ENCODE results near the gene IQCH.

IQCH gene

DNA sequence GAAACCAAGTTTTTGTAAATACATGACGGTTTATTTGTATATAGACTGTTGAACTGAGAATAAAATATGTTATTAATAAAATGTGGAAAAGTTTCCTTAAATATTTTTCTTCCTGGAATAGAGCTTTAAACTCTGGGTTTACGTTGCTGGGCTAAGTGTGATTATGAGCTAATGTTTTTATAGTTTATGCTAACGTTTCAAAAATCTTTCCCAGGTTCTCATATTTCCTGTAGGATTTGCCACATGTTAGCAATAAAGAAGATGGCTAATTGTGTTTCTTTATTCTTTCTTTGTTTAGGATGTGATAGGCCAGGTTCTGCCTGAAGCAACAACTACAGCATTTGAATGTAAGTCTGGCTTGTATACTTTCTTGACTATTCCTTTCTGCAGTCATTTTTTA is 295.1 kb downstream of the IQCH start:
- no peak for TF ChIP-seq ZFX (IDR thresholded peaks at IDR 0.05)
- TF ChIP-seq, protein P1, sequence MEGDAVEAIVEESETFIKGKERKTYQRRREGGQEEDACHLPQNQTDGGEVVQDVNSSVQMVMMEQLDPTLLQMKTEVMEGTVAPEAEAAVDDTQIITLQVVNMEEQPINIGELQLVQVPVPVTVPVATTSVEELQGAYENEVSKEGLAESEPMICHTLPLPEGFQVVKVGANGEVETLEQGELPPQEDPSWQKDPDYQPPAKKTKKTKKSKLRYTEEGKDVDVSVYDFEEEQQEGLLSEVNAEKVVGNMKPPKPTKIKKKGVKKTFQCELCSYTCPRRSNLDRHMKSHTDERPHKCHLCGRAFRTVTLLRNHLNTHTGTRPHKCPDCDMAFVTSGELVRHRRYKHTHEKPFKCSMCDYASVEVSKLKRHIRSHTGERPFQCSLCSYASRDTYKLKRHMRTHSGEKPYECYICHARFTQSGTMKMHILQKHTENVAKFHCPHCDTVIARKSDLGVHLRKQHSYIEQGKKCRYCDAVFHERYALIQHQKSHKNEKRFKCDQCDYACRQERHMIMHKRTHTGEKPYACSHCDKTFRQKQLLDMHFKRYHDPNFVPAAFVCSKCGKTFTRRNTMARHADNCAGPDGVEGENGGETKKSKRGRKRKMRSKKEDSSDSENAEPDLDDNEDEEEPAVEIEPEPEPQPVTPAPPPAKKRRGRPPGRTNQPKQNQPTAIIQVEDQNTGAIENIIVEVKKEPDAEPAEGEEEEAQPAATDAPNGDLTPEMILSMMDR (conservative IDR thresholded peaks at IDR 0.05) = no peak
- no peak overlapping the region for H3K27ac ChIP-seq

DNA sequence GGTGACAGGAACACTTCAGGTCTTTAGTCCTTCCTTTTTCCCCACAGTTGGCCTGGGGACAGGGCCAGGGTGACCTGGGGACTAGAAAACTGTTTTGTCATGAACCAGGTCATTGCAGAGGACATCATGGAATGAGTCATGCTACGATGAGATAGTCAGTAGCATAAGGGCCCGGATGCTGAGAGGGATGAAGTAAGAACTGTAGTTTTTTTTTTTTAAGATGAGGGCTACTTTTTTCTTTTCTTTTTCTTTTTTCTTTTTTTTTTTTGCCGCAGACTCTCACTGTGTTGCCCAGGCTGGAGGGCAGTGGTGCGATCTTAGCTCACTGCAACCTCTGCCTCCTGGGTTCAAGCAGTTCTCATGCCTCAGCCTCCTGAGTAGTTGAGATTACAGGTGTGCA is 295.9 kb downstream of the IQCH start:
- no peak overlapping the region for H3K27ac ChIP-seq
- TF ChIP-seq, protein P1 (conservative IDR thresholded peaks at IDR 0.05) = no peak
- no peak for TF ChIP-seq ZFX (IDR thresholded peaks at IDR 0.05)

DNA sequence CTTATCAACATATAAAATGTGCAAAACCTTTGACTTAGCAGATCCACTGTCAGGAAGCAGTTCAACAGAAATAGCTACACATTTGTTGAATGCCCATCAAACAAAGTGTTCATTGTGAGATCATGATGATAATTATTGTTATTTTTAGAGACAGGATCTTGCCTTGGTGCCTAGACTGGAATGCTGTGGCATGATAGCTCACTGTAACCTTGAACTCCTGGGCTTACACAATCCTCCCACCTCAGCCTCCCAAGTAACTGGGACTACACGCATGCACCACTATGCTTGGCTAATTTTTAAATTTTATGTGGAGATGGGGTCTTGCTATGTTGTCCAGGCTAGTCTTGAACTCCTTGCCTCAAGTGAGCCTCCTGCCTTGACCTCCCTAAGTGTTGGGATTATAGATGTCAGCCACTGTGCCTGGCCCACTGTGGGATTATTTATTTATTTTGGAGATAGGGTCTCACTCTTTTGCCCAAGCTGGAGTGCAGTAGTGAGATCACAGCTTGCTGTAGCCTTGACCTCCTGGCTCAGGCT is 296.7 kb downstream of the IQCH start:
- no peak for TF ChIP-seq ZFX (IDR thresholded peaks at IDR 0.05)
- TF ChIP-seq, protein P1 (conservative IDR thresholded peaks at IDR 0.05) = no peak

More for the DNA sequence above, 296.7 kb downstream of the IQCH start:
- no peak overlapping the region for H3K27ac ChIP-seq
